B cell (primary cell): ENCODE measurements around the gene KRTAP5-9. TPM values are rescaled to one million over a fixed set of nuclear protein-coding genes. Genes with fewer than 3 reads are reported as not detected.

ENCODE experiments used
- ATAC-seq: fragments of 200-7000 bp; cut with Tn5 transposase; one replicate; pipeline ENCODE4 v1.10.0; 2021; ENCODE audit warnings: low read depth, mild to moderate bottlenecking, moderate number of reproducible peaks, moderate library complexity
- CTCF ChIA-PET: fragments of 350-600 bp; sonication (Branson Sonifier 250); formaldehyde crosslinking; loops from one replicate; lab custom pipeline; 2021; ENCODE audit warnings: antibody characterized with exemption, inconsistent platforms; lab: Charles Lee
- POLR2A ChIA-PET: fragments of 350-600 bp; sonication (Branson Sonifier 250); formaldehyde crosslinking; loops from one replicate; lab custom pipeline; 2021; ENCODE audit warnings: antibody characterized with exemption; lab: Charles Lee
- DNase-seq: peaks from one replicate; pipeline ENCODE4 v3.0.0; 2013
- H2AFZ ChIP-seq: 2 replicates; pipeline ENCODE4 v1.6.1; 2012; ENCODE audit warnings: mild to moderate bottlenecking, low read depth, low read length; ENCODE audit not compliant: insufficient read depth, poor library complexity, severe bottlenecking
- H3K27ac ChIP-seq, 2 donors: 1 replicate in 1 of 2; 2 replicates in 1 of 2; pipeline ENCODE4 v1.5.1; 2012 to 2013; ENCODE audit warnings: low read length in 2 of 2, mild to moderate bottlenecking in 2 of 2, moderate library complexity in 1 of 2
- H3K27me3 ChIP-seq, 4 experiments: fragments of 200-600 bp in 1 of 4; sonication (generic) in 1 of 4; replicated peaks in 1 of 4; 1 replicate in 2 of 4; 2 replicates in 2 of 4; pipeline versions ENCODE4 v1.6.1 to v1.7.0; 2013 to 2016; ENCODE audit warnings: low read length in 3 of 4, mild to moderate bottlenecking in 2 of 4, mixed read lengths in 1 of 4, moderate library complexity in 1 of 4; ENCODE audit not compliant: insufficient read depth in 4 of 4, control insufficient read depth in 3 of 4; ENCODE audit errors: control extremely low read depth in 1 of 4
- H3K36me3 ChIP-seq, 2 experiments: replicated peaks in 1 of 2; 1 replicate in 1 of 2; 2 replicates in 1 of 2; pipeline versions ENCODE4 v1.6.1 to v1.7.1; 2013; ENCODE audit warnings: low read length in 1 of 2; ENCODE audit not compliant: insufficient read depth in 2 of 2, control insufficient read depth in 1 of 2; ENCODE audit errors: control extremely low read depth in 1 of 2, extremely low read depth in 1 of 2
- H3K4me1 ChIP-seq, 2 donors: fragments of 200-600 bp in 1 of 2; sonication (generic) in 1 of 2; 1 replicate in 1 of 2; 2 replicates in 1 of 2; pipeline versions ENCODE4 v1.5.1 to v1.6.1; 2013 to 2017; ENCODE audit warnings: low read length in 2 of 2; ENCODE audit not compliant: control insufficient read depth in 2 of 2, insufficient read depth in 2 of 2
- H3K4me2 ChIP-seq: replicated peaks from 2 replicates; pipeline ENCODE3; 2012; ENCODE audit warnings: mild to moderate bottlenecking, low read depth, low read length; ENCODE audit not compliant: poor library complexity, severe bottlenecking
- H3K4me3 ChIP-seq, 5 experiments: fragments of 200-600 bp in 1 of 5; sonication (generic) in 1 of 5; 1 replicate in 3 of 5; 2 replicates in 2 of 5; pipeline versions ENCODE4 v1.5.1 to v1.7.0; 2011 to 2016; ENCODE audit warnings: low read length in 4 of 5, mild to moderate bottlenecking in 4 of 5, low read depth in 2 of 5, control low read depth in 1 of 5, moderate library complexity in 1 of 5; ENCODE audit not compliant: insufficient read depth in 1 of 5; ENCODE audit errors: control extremely low read depth in 1 of 5, extremely low read depth in 1 of 5
- H3K79me2 ChIP-seq: fragments of 200-600 bp; sonication (generic); one replicate; pipeline ENCODE4 v1.6.0; 2016; ENCODE audit warnings: low read length; ENCODE audit not compliant: control insufficient read depth, insufficient read depth
- H3K9ac ChIP-seq: fragments of 200-600 bp; sonication (generic); 2 replicates; pipeline ENCODE4 v1.6.1; 2017; ENCODE audit warnings: mild to moderate bottlenecking, low read length, moderate library complexity
- H3K9me3 ChIP-seq, 3 donors: one replicate each; pipeline versions ENCODE4 v1.6.1 to v1.7.1; 2013; ENCODE audit warnings: low read length in 2 of 3; ENCODE audit not compliant: control insufficient read depth in 2 of 3, insufficient read depth in 1 of 3; ENCODE audit errors: control extremely low read depth in 1 of 3
- H4K20me1 ChIP-seq: 2 replicates; pipeline ENCODE4 v1.6.0; 2012; ENCODE audit warnings: mild to moderate bottlenecking, low read length; ENCODE audit not compliant: insufficient read depth, control insufficient read depth, poor library complexity, severe bottlenecking
- H3K27ac Mint-ChIP-seq: one replicate; pipeline ENCODE4 v1.8.0; 2021; ENCODE audit warnings: mixed read lengths
- H3K27me3 Mint-ChIP-seq: one replicate; pipeline ENCODE4 v1.8.0; 2021; ENCODE audit warnings: mixed read lengths
- H3K4me1 Mint-ChIP-seq: one replicate; pipeline ENCODE4 v1.8.0; 2021; ENCODE audit warnings: mixed read lengths
- H3K4me3 Mint-ChIP-seq: one replicate; pipeline ENCODE4 v1.8.0; 2021; ENCODE audit warnings: mixed read lengths
- H3K9me3 Mint-ChIP-seq: one replicate; pipeline ENCODE4 v1.8.0; 2022; ENCODE audit warnings: mixed read lengths; ENCODE audit not compliant: insufficient read depth
- EZH2 ChIP-seq: IDR thresholded peaks from 2 replicates; pipeline ENCODE4 v1.6.1; 2012; ENCODE audit warnings: borderline replicate concordance, low read depth, mild to moderate bottlenecking, moderate library complexity, low read length; ENCODE audit not compliant: insufficient read depth, poor library complexity, severe bottlenecking
- WGBS: methylation state at CpG from one replicate; pipeline ENCODE4 v1.1.5; 2013; ENCODE audit warnings: missing lambda C conversion rate; ENCODE audit not compliant: insufficient coverage; 5-methylcytosine and 5-hydroxymethylcytosine counted together
- intact Hi-C: fragments of 100-400 bp; cut with micrococcal nuclease; formaldehyde crosslinking; loops from one replicate; pipeline ENCODE4 v1.10.0; 2022
- polyA plus RNA-seq: library from polyadenylated mRNA; depleted of rRNA; stranded (reverse); fragments of >200 nt; gene quantifications from 2 replicates; pipeline ENCODE4 v1.2.3, GENCODE V29; 2012
- total RNA-seq, 2 donors: library from RNA; stranded (reverse); fragments of 120-200 nt in 1 of 2; gene quantifications; 1 replicate in 1 of 2; 2 replicates in 1 of 2; pipeline versions ENCODE4 v1.2.3 to v1.2.4, GENCODE V29; 2013 to 2022
- TF ChIP-seq, protein P1 (sequence below): fragments of 200-600 bp; IDR thresholded peaks from one replicate; pipeline ENCODE4 v1.8.0; 2022; ENCODE audit warnings: antibody characterized with exemption, mild to moderate bottlenecking

The KRTAP5-9 gene
- total and polyA plus RNA-seq, 2 donors (not counting 1 experiment from before 2014, with no cell fraction given) = 0.34 to 0.95 TPM

- WGBS = 96% methylated on average over 6 of the region's 6 CpGs
- no peaks in the 10 kb centered on the region for H3K27me3 Mint-ChIP-seq
- peaks cover 0 to 80% of the 10 kb centered on the region in 2 experiments for H3K36me3 ChIP-seq
These were observed 48.7 kb upstream of the KRTAP5-9 start for GRCh38 chr11:71499546-71499945.

GRCh38 chr11:71500601-71501021 lies 47.6 kb upstream of the KRTAP5-9 start:
- H3K4me3 Mint-ChIP-seq = no peak overlapping the region
- WGBS = 90% methylated on average over 6 of the region's 6 CpGs
- H2AFZ ChIP-seq = no peak overlapping the region
- peaks cover 2% of the 10 kb centered on the region for H3K4me1 Mint-ChIP-seq
- H3K9me3 Mint-ChIP-seq = no peaks in the 10 kb centered on the region
- peaks cover 0 to 78% of the 10 kb centered on the region in 2 experiments for H3K36me3 ChIP-seq
- no peak overlapping the region for H3K4me2 ChIP-seq
- no peak for DNase-seq
- ChIA-PET CTCF (no interaction called here), POLR2A (no interaction called here)
- no peak overlapping the region for H3K27ac ChIP-seq
- TF ChIP-seq EZH2 = no peak
- TF ChIP-seq, protein P1, sequence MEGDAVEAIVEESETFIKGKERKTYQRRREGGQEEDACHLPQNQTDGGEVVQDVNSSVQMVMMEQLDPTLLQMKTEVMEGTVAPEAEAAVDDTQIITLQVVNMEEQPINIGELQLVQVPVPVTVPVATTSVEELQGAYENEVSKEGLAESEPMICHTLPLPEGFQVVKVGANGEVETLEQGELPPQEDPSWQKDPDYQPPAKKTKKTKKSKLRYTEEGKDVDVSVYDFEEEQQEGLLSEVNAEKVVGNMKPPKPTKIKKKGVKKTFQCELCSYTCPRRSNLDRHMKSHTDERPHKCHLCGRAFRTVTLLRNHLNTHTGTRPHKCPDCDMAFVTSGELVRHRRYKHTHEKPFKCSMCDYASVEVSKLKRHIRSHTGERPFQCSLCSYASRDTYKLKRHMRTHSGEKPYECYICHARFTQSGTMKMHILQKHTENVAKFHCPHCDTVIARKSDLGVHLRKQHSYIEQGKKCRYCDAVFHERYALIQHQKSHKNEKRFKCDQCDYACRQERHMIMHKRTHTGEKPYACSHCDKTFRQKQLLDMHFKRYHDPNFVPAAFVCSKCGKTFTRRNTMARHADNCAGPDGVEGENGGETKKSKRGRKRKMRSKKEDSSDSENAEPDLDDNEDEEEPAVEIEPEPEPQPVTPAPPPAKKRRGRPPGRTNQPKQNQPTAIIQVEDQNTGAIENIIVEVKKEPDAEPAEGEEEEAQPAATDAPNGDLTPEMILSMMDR = no peak
- no peaks in the 10 kb centered on the region for H3K9me3 ChIP-seq
- intact Hi-C loops = no loop called here
- no peak overlapping the region for H3K4me3 ChIP-seq
- ATAC-seq = no peak
- no peak overlapping the region for H3K9ac ChIP-seq
- no peaks in the 10 kb centered on the region for H3K27me3 Mint-ChIP-seq
- no peaks in the 10 kb centered on the region for H3K27me3 ChIP-seq
- no peaks in the 10 kb centered on the region for H3K79me2 ChIP-seq
- H3K4me1 ChIP-seq = no peaks in the 10 kb centered on the region
- H4K20me1 ChIP-seq = peaks cover 5% of the 10 kb centered on the region
- H3K27ac Mint-ChIP-seq = no peak overlapping the region

More at GRCh38 chr11:71499546-71499945, 48.7 kb upstream of the KRTAP5-9 start:
- no peak overlapping the region for H2AFZ ChIP-seq
- no peak overlapping the region for H3K27ac Mint-ChIP-seq
- ATAC-seq = no peak
- H3K4me1 ChIP-seq = no peaks in the 10 kb centered on the region
- no peak overlapping the region for H3K4me2 ChIP-seq
- ChIA-PET CTCF (no interaction called here), POLR2A (no interaction called here)
- DNase-seq = no peak
- TF ChIP-seq, protein P1 = no peak
- no peak for TF ChIP-seq EZH2
- no peak overlapping the region for H3K27ac ChIP-seq
- no peaks in the 10 kb centered on the region for H3K27me3 ChIP-seq
- H3K4me3 ChIP-seq = no peak overlapping the region
- H3K4me3 Mint-ChIP-seq = no peak overlapping the region
- intact Hi-C loops = no loop called here
- no peaks in the 10 kb centered on the region for H3K79me2 ChIP-seq
- H3K9ac ChIP-seq = no peak overlapping the region
- peaks cover 5% of the 10 kb centered on the region for H4K20me1 ChIP-seq
- peaks cover under 1% of the 10 kb centered on the region for H3K4me1 Mint-ChIP-seq
- no peaks in the 10 kb centered on the region for H3K9me3 Mint-ChIP-seq
- no peaks in the 10 kb centered on the region for H3K9me3 ChIP-seq
